Mesothelial cell of epicardium (in vitro differentiated cells): ENCODE data around the gene SEPTIN11. TPM values are rescaled to one million over a fixed set of nuclear protein-coding genes. Genes with fewer than 3 reads are reported as not detected.

ENCODE experiments used
- DNase-seq, 2 experiments: peaks; one replicate each; pipeline ENCODE4 v3.0.0; 2021; ENCODE audit warnings: low spot score in 2 of 2; ENCODE audit not compliant: unreplicated experiment in 2 of 2
- H3K27ac Mint-ChIP-seq: 2 replicates; pipeline ENCODE4 v1.8.0; 2021; ENCODE audit warnings: mixed read lengths
- H3K27me3 Mint-ChIP-seq: 2 replicates; pipeline ENCODE4 v1.8.0; 2021; ENCODE audit warnings: low read depth, mixed read lengths
- H3K36me3 Mint-ChIP-seq: 2 replicates; pipeline ENCODE4 v1.8.0; 2021; ENCODE audit warnings: mixed read lengths
- H3K4me1 Mint-ChIP-seq: 2 replicates; pipeline ENCODE4 v1.8.0; 2021; ENCODE audit warnings: mixed read lengths
- H3K4me3 Mint-ChIP-seq: 2 replicates; pipeline ENCODE4 v1.8.0; 2021; ENCODE audit warnings: mild to moderate bottlenecking, moderate library complexity, mixed read lengths
- H3K9me3 Mint-ChIP-seq: 2 replicates; pipeline ENCODE4 v1.8.0; 2021; ENCODE audit warnings: mixed read lengths
- total RNA-seq: library from RNA; stranded (reverse); gene quantifications from 3 replicates; pipeline ENCODE4 v1.2.1, GENCODE V29; 2021
- TF ChIP-seq, protein P1 (sequence below): fragments of 200-600 bp; sonication (generic); IDR thresholded peaks from one replicate; pipeline ENCODE4 v1.5.0; 2021; ENCODE audit warnings: antibody characterized with exemption; ENCODE audit not compliant: unreplicated experiment

SEPTIN11 gene
- total RNA-seq, 1 donor from 2014 or later, result 88.5 TPM

DNA sequence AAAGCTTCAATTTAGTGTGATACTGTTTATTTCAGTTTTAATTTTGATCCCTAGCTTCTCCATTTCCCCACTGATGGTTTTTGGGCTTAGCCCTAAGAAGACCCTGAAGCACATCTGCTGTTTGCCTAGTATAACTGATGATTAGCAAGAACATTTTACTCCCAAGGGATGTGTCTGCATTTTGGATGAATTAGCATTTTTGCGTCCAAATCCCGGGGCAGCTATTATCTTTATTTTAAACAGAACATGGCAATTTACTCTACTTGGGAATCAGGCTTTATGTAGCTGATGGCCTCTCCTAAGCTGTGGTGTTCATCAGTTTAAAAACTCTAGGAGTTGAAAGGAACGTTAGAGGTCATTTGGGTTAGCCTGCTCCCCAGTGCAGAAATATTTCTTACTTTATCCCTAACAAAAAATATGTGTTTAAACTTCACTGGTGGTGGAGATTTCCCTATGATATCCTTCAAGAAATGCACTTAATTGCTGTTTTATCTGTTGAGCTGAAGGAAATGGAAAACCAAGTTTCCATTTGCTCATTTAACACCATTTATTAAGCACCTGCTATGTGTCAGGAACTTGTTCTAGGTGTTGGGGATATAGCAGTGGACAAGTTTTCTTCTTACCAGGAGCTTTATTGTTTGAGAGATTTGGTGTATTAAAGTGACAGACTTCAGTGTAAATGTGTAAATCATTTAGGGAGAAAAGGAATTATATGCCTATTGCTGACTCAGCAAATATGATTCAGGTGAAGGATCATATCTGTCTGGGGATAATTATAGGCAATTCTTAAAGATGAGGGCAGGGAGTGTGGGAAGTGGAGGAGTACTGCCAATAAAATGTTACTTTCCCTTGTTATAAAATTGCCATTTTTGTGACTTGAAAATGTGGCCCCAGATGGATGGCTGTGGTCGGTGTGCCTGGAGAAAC, 3.4 kb downstream of the SEPTIN11 start:
- Mint-ChIP-seq H3K27me3 (no peaks in the 10 kb centered on the region), H3K9me3 (no peaks in the 10 kb centered on the region), H3K4me3 (peak overlapping the region; percentile 81), H3K4me1 (peaks cover 40% of the 10 kb centered on the region), H3K36me3 (no peaks in the 10 kb centered on the region), H3K27ac (no peak overlapping the region)
- TF ChIP-seq, protein P1, sequence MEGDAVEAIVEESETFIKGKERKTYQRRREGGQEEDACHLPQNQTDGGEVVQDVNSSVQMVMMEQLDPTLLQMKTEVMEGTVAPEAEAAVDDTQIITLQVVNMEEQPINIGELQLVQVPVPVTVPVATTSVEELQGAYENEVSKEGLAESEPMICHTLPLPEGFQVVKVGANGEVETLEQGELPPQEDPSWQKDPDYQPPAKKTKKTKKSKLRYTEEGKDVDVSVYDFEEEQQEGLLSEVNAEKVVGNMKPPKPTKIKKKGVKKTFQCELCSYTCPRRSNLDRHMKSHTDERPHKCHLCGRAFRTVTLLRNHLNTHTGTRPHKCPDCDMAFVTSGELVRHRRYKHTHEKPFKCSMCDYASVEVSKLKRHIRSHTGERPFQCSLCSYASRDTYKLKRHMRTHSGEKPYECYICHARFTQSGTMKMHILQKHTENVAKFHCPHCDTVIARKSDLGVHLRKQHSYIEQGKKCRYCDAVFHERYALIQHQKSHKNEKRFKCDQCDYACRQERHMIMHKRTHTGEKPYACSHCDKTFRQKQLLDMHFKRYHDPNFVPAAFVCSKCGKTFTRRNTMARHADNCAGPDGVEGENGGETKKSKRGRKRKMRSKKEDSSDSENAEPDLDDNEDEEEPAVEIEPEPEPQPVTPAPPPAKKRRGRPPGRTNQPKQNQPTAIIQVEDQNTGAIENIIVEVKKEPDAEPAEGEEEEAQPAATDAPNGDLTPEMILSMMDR, result no peak
- no peak for DNase-seq

DNA sequence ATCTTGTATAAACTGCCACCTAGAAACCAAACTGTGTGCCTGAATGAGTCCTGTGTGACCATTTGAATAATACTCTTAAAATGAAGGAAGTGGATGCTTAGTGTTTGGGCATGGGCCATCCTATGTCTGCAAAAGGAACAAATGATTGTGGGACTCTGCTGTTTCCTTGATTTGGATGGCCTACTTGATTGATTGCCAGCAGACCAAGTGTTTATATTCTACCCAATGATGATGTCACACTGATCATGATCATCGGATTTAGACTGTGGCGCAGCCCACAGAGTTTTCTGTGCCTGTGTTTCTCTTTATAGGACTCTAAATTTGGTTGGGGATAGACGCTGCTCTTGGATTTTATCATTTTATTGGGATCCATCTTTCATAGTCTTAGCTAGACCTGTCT, 4.4 kb downstream of the SEPTIN11 start:
- H3K27me3 Mint-ChIP-seq, result no peaks in the 10 kb centered on the region
- no peaks in the 10 kb centered on the region for H3K9me3 Mint-ChIP-seq
- H3K4me1 Mint-ChIP-seq, result peaks cover 29% of the 10 kb centered on the region
- no peak for DNase-seq
- no peaks in the 10 kb centered on the region for H3K36me3 Mint-ChIP-seq
- H3K27ac Mint-ChIP-seq, result no peak overlapping the region
- H3K4me3 Mint-ChIP-seq, result no peak overlapping the region
- TF ChIP-seq, protein P1, result no peak

DNA sequence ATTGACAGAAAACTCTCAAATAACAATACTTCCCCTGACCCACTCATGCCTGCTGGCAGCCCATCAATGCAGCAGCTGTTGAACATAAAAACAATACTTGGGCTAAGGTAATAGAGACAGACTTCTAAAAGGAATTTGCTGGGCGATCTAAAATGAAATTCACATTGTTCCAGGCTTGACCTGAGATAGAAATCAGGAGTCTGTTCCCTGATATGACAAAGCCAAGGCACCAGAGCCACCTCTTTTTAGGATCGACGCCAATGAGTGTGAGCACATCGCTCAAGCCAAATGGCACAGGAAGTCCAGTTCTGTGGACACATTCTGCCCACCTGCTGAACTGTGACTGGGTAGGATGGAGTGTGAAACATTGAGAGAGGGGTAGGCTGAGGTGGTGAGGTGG, 4.9 kb downstream of the SEPTIN11 start:
- DNase-seq, result no peak
- Mint-ChIP-seq H3K27me3 (no peaks in the 10 kb centered on the region), H3K4me1 (peaks cover 29% of the 10 kb centered on the region), H3K36me3 (no peaks in the 10 kb centered on the region), H3K9me3 (no peaks in the 10 kb centered on the region), H3K4me3 (no peak overlapping the region), H3K27ac (no peak overlapping the region)
- TF ChIP-seq, protein P1, result no peak

DNA sequence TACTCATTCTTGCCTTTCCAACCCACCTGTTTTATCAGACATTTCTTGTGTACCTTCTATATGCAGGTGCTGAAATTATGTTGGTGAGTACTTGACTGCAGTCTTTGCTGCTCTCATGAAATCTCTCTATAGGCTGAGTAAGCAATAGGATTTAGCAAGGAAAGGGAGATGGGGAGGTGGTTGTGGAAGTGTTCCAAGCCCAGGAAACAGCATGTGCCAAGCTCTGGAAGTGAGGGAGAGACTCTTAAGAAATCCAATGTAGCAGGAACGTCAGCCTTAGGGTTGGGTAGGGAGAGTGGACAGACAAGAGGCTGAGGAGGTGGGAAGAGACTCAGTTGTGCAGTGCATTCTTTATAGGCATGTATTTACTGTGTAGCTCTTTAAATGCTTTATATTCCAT, 5.6 kb downstream of the SEPTIN11 start:
- no peak for DNase-seq
- H3K4me3 Mint-ChIP-seq, result no peak overlapping the region
- H3K27ac Mint-ChIP-seq, result no peak overlapping the region
- peaks cover 29% of the 10 kb centered on the region for H3K4me1 Mint-ChIP-seq
- TF ChIP-seq, protein P1, result no peak
- no peaks in the 10 kb centered on the region for H3K9me3 Mint-ChIP-seq
- no peaks in the 10 kb centered on the region for H3K27me3 Mint-ChIP-seq
- no peaks in the 10 kb centered on the region for H3K36me3 Mint-ChIP-seq

DNA sequence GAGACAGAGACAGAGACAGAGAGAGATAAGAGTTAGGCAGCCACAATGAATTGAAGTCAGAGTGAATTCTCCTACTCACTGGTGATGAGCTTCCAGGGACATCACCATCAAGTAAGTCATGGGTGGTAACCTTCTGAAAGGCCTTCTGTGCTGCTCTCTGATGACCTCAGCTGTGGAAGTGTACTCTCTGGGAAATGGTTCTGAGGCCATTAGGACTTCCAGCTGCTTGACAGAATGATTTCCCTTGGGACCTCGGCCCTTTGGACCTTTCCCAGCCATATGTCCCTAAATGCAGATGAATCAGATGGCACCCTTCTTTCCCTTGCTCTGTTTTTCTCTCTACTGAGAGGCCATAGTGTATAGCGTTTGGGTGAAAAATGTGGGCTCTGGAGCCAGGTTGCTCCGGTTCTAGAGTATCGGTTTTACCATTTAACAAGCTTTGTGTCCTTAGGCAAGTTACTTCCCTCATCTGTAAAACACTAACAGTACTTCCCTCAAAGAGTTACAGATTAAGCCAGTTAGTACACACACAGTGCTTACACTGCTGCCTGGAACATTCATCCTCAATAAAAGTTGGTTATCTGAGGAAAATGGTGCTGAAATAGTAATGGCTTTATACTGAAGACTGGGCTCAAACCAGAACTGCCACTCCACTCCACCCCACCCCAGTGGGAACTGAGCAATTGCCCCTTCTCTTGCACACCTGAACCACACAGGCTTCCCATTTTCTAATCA, 7.6 kb downstream of the SEPTIN11 start:
- no peak overlapping the region for H3K4me3 Mint-ChIP-seq
- no peaks in the 10 kb centered on the region for H3K9me3 Mint-ChIP-seq
- H3K27me3 Mint-ChIP-seq, result no peaks in the 10 kb centered on the region
- no peaks in the 10 kb centered on the region for H3K36me3 Mint-ChIP-seq
- DNase-seq, result no peak
- H3K4me1 Mint-ChIP-seq, result peaks cover 16% of the 10 kb centered on the region
- H3K27ac Mint-ChIP-seq, result no peak overlapping the region
- TF ChIP-seq, protein P1, result no peak
